K562 (cell line): ENCODE data around the gene FAM83F. TPM values are rescaled to one million over a fixed set of nuclear protein-coding genes. Genes with fewer than 3 reads are reported as not detected.
A peak's percentile ranks its signal among the peaks of the same experiment; 100 is the strongest.

Experiments
- CBX1 ChIP-seq: sonication (generic); IDR thresholded peaks from 2 replicates; pipeline ENCODE4 v1.6.1; 2016; ENCODE audit warnings: antibody characterized with exemption, low read depth, mild to moderate bottlenecking
- HEY1 ChIP-seq: fragments of 250-450 bp; sonication (Bioruptor Pico); IDR thresholded peaks from 2 replicates; pipeline ENCODE4 v1.5.0; 2020; ENCODE audit warnings: mild to moderate bottlenecking, moderate library complexity, borderline replicate concordance
- NONO ChIP-seq, 2 experiments: fragments of 200-400 bp in 1 of 2; fragments of 450-650 bp in 1 of 2; formaldehyde crosslinking in 1 of 2; IDR thresholded peaks; 2 replicates each; pipeline ENCODE4 v1.6.1; 2017; ENCODE audit warnings: low read depth in 2 of 2, mild to moderate bottlenecking in 2 of 2, moderate library complexity in 2 of 2, low read length in 1 of 2
- NR2C2 ChIP-seq, 2 experiments: fragments of 200-800 bp in 1 of 2; sonication (Bioruptor generic) in 1 of 2; sonication (generic) in 1 of 2; formaldehyde crosslinking in 1 of 2; IDR thresholded peaks; 2 replicates each; pipeline versions ENCODE4 v1.6.1 to v1.8.0; 2016 to 2022; ENCODE audit warnings: mild to moderate bottlenecking in 1 of 2, missing compliant biosample characterization in 1 of 2, missing genetic modification characterization in 1 of 2, missing genetic modification reagents in 1 of 2
- SRSF7 ChIP-seq: fragments of 200-400 bp; formaldehyde crosslinking; optimal IDR thresholded peaks from 2 replicates; pipeline ENCODE3; 2017; ENCODE audit warnings: mild to moderate bottlenecking, low read depth, low read length
- TRIM24 ChIP-seq, 2 experiments: fragments of 450-650 bp; IDR thresholded peaks; 2 replicates each; pipeline ENCODE4 v1.6.1; 2016
- UBTF ChIP-seq, 2 experiments: IDR thresholded peaks; 2 replicates each; pipeline ENCODE4 v1.6.1; 2012; ENCODE audit warnings: improper control_type of control experiment in 2 of 2, low read depth in 2 of 2, low read length in 2 of 2, borderline replicate concordance in 1 of 2
- ZMIZ1 ChIP-seq, 2 experiments: fragments of 150-350 bp in 1 of 2; IDR thresholded peaks; 2 replicates each; pipeline ENCODE4 v1.6.1; 2012 to 2016; ENCODE audit warnings: low read depth in 2 of 2, low read length in 2 of 2, mild to moderate bottlenecking in 1 of 2, moderate library complexity in 1 of 2
- ZNF436 ChIP-seq: fragments of 250-450, 450-650 bp; sonication (Bioruptor Pico); formaldehyde crosslinking; IDR thresholded peaks from 2 replicates; pipeline ENCODE4 v1.7.0; 2020; ENCODE audit warnings: mild to moderate bottlenecking
- polyA plus RNA-seq, 8 experiments: library from polyadenylated mRNA; depleted of rRNA in 4 of 8; stranded (reverse) in 5 of 8; unstranded in 3 of 8; fragments of >200 nt; fragmentation: Nextera tagmentation in 2 of 8; fragmentation: Illumina TruSeq in 1 of 8; extraction: Ambion mirVana in 2 of 8; extraction: Trizol in 1 of 8; gene quantifications; 2 replicates each; pipeline versions ENCODE4 v1.2.1 to v1.2.3, GENCODE V29; 2011 to 2014; ENCODE audit warnings: inconsistent platforms in 1 of 8, missing spikeins in 1 of 8
- total RNA-seq, 7 experiments: library from RNA; depleted of rRNA in 6 of 7; stranded (reverse); fragments of >200 nt in 6 of 7; fragmentation: Illumina TruSeq in 2 of 7; extraction: Trizol in 2 of 7; gene quantifications; 2 replicates each; pipeline versions ENCODE4 v1.2.1 to v1.2.3, GENCODE V29; 2011 to 2021; ENCODE audit warnings: low replicate concordance in 1 of 7

FAM83F gene
- total and polyA plus RNA-seq, 9 of the 15 experiments (the other 6 are each of a cell fraction or from before 2014, with no cell fraction given): under 0.01 to 0.13 (median 0.04) TPM; not detected in 1

GRCh38 chr22:40044102-40044869 lies 49.5 kb downstream of the FAM83F start (continued):
- TF ChIP-seq UBTF (IDR thresholded peaks at IDR 0.05; ENCODE audit: borderline replicate concordance in 1 of 2, low read depth in 2 of 2, low read length in 2 of 2) (no peak), CBX1 (no peak), TRIM24 (IDR thresholded peaks at IDR 0.05) (no peak), NONO (IDR thresholded peaks at IDR 0.05; ENCODE audit: low read depth in 2 of 2, low read length in 1 of 2) (no peak), SRSF7 (no peak), ZMIZ1 (IDR thresholded peaks at IDR 0.05; ENCODE audit: low read depth in 2 of 2, low read length in 2 of 2) (no peak), NR2C2 (CRISPR knock-in tag; IDR thresholded peaks at IDR 0.05) (no peak), NR2C2 (tag; IDR thresholded peaks at IDR 0.05) (peak; percentile 80), ZNF436 (CRISPR knock-in tag) (no peak), HEY1 (CRISPR knock-in tag) (no peak)
